MG63 (cell line): ENCODE measurements around the gene DUXA. TPM values are rescaled to one million over a fixed set of nuclear protein-coding genes. Genes with fewer than 3 reads are reported as not detected.
"Not testable (repeated sequence)": the region's sequence is repeated elsewhere in the genome, so short reads cannot be mapped to it uniquely, and the experiment has no call there.

ENCODE experiments used
- DNase-seq: peaks from one replicate; pipeline ENCODE4 v3.0.0-alpha.2; 2020
- H3K27me3 ChIP-seq: fragments of 250-450 bp; sonication (Bioruptor Pico); 2 replicates; pipeline ENCODE4 v1.5.1; 2020; ENCODE audit warnings: mild to moderate bottlenecking, moderate library complexity
- H3K36me3 ChIP-seq: fragments of 250-450 bp; sonication (Bioruptor Pico); 2 replicates; pipeline ENCODE4 v1.5.1; 2020; ENCODE audit warnings: mild to moderate bottlenecking, moderate library complexity
- H3K4me3 ChIP-seq: fragments of 250-450 bp; sonication (Bioruptor Pico); 2 replicates; pipeline ENCODE4 v1.5.1; 2020; ENCODE audit warnings: mild to moderate bottlenecking, moderate library complexity
- H3K9me3 ChIP-seq: fragments of 250-450 bp; sonication (Bioruptor Pico); 2 replicates; pipeline ENCODE4 v1.5.1; 2020; ENCODE audit warnings: mild to moderate bottlenecking, moderate library complexity
- total RNA-seq: library from RNA; depleted of rRNA; stranded (reverse); fragments of >200 nt; shearing (Covaris generic); gene quantifications from 2 replicates; pipeline ENCODE4 v1.2.3, GENCODE V29; 2014; ENCODE audit warnings: low replicate concordance; rRNA removed

The DUXA gene
- total RNA-seq, 1 experiment from 2014 or later: not detected

DNA sequence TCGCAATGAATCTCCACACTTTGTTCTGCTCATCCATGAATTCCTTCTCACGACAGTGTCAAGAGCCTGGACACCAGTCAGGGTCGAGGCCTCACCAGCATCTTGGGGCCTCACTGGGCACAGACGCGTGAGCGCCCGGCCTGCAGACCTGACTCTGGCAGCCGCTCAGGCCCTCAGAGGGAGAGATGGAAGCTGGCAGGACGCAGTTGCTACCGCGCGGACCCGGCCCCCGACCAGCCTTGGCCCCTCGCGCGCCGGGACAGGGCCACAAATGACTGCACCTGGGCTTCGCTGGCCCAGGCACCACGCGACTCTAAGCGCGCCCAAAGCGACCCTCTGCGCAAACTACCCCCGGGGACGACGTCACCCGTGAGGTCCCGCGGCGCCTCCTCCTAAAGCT lies 48.4 kb downstream of the DUXA start:
- Histone ChIP-seq H3K9me3 (no peaks in the 10 kb centered on the region), H3K27me3 (no peaks in the 10 kb centered on the region), H3K4me3 (no peak overlapping the region), H3K36me3 (no peaks in the 10 kb centered on the region)
- no peak for DNase-seq

DNA sequence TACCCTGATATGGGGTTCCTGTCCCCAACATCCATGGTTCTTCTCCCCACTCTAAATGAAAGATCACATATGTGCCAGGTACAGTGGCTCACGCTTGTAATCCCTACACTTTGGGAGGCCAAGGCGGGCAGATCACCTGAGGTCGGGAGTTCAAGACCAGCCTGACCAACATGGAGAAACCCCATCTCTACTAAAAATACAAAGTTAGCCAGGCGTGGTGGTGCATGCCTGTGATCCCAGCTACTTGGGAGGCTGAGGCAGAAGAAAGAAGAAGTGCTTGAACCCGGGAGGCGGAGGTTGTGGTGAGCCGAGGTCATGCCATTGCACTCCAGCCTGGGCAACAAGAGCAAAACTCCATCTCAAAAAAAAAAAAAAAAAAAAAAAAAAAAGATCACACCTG lies 53.8 kb downstream of the DUXA start:
- not testable (repeated sequence) for H3K4me3 ChIP-seq, DNase-seq, H3K36me3 ChIP-seq, H3K27me3 ChIP-seq
- H3K9me3 ChIP-seq: peaks cover 22% of the 10 kb centered on the region

DNA sequence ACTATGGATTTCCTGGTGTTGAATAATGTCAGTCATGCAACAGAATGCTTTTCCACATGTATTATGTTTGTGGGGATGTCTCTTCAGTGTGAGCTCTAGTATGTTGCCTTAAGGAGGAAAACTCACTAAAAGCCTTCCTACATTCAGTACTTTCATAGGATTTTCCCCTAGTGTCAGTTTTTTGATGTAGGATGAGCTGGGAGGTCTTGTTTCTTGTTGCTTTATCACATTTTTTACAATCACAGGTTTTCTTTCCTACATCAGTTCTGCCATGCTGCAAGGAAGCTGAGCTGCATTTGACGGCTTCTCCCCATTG lies 56.0 kb downstream of the DUXA start:
- Histone ChIP-seq H3K9me3 (peaks cover 24% of the 10 kb centered on the region), H3K36me3 (no peaks in the 10 kb centered on the region), H3K4me3 (no peak overlapping the region), H3K27me3 (no peaks in the 10 kb centered on the region)
- no peak for DNase-seq

DNA sequence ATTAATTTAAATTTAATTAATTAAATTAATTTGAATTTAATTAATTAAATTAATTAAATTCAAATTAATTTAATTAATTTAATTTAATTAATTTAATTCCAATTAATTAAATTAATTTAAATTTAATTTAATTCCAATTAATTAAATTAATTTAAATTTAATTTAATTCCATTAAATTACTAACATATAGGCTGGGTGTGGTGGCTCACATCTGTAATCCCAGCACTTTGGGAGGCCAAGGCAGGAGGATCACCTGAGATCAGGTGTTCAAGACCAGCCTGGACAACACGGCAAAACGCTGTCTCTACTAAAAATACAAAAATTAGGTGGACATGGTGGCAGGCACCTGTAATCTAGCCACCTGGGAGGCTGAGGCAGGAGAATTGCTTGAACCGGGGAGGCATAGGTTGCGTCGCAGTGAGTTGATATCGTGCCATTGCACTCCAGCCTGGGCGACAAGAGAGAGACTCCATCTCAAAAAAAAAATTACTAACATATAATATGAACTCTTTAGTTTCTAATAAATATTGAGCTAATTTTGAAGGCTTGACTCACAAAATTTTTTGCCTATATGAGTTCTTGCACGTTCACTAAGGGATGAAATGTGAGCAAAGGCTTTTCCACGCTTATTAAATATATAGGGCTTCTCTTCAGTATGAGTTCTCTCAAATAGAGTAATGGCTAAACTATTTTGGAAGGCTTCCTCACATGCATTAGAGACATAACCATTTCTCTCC lies 56.5 kb downstream of the DUXA start:
- DNase-seq: no peak
- H3K36me3 ChIP-seq: no peaks in the 10 kb centered on the region
- H3K9me3 ChIP-seq: peaks cover 24% of the 10 kb centered on the region
- H3K27me3 ChIP-seq: no peaks in the 10 kb centered on the region
- no peak overlapping the region for H3K4me3 ChIP-seq

DNA sequence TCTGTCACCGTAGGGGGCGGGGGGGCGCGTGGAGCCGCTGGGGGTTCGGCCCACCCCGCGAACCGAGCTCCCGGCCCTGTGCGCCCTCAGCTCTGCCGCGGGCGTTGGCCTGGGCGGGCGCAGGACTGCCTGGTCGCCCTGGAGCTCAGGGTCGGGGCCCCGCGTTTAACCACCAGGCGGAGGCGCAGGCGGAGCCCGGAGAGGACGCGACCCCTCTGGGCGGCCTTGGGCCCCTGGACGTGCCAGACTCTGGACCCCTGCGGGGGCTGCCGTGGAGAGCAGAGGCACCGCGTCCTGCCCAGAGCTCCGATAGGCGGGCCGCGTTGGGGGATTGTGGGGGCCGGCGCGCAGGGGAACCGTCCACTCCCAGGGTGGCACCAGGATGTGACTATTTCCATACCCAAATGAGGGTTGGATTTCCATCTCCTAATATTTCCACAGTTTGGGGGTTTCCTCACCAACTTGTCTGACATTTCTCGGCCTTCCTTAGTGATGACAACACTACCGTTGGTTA lies 60.5 kb downstream of the DUXA start:
- no peak for DNase-seq
- no peaks in the 10 kb centered on the region for H3K27me3 ChIP-seq
- peaks cover 18% of the 10 kb centered on the region for H3K9me3 ChIP-seq
- no peaks in the 10 kb centered on the region for H3K36me3 ChIP-seq
- H3K4me3 ChIP-seq: no peak overlapping the region

DNA sequence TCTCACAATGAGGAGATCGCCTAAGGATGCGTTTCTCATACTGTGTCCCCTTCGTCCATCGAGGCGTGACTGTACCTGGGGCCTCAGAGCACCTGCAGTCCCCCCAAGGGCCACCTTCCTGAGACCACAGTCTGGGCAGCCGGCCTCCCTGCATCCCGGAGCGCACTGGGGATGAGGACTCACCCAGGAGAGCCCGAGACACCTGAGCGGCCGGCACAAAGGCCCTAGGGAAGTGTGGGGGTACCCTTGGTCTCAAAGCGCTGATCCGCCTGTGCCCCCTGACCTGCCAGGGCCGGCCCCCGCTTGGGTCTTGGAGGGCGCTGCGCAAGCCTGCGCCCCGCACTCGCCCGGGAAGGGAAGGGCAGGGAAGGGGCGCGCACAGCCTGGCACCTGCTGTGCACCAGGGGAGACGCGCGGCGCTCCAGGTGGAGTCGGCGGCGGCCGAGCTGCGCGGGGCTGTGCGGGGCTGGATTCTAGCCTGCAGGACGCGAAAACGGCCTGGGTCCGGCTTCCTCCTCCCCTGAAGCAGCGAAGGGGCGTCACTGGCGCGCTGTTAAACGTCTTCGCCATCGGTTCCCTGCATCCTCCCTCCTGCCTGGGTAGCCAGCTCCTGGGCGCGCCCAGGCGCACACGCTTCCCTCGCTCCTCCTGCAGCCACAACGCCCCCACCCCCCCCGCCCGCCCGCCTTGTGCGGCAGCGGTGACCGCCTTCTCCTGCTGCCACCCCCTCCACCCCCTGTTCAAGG lies 61.1 kb downstream of the DUXA start:
- DNase-seq: no peak
- no peaks in the 10 kb centered on the region for H3K36me3 ChIP-seq
- no peaks in the 10 kb centered on the region for H3K27me3 ChIP-seq
- peaks cover 15% of the 10 kb centered on the region for H3K9me3 ChIP-seq
- no peak overlapping the region for H3K4me3 ChIP-seq

Other genes starting within 250 kb of the DUXA start
- not detected in 2 replicates for gene USP29, start 47.5 kb downstream of the DUXA start, total RNA-seq
- gene ZIM3, start 22.3 kb downstream of the DUXA start, total RNA-seq: not detected in 2 replicates
- gene ZNF264, start 24.0 kb upstream of the DUXA start, total RNA-seq: 11.2 and 24.6 TPM in 2 replicates
- gene AURKC, start 63.5 kb upstream of the DUXA start, total RNA-seq: 0.39 and 0.46 TPM in 2 replicates
- gene ZNF805, start 73.1 kb upstream of the DUXA start, total RNA-seq: 7.7 and 12.7 TPM in 2 replicates
- gene ZNF460, start 113.0 kb upstream of the DUXA start, total RNA-seq: 24.9 and 37.9 TPM in 2 replicates
- 7.6 and 10.0 TPM in 2 replicates for gene ZNF543, start 153.0 kb upstream of the DUXA start, total RNA-seq
- 10.6 and 11.9 TPM in 2 replicates for gene ZNF304, start 183.8 kb upstream of the DUXA start, total RNA-seq
- gene TRAPPC2B, start 196.1 kb upstream of the DUXA start, total RNA-seq: 13.6 and 42.5 TPM in 2 replicates
- 6.5 and 10.6 TPM in 2 replicates for gene ZNF547, start 196.1 kb upstream of the DUXA start, total RNA-seq
- gene ZNF548, start 222.4 kb upstream of the DUXA start, total RNA-seq: 7.7 and 17.8 TPM in 2 replicates
- 7.9 and 15.9 TPM in 2 replicates for gene ZNF17, start 243.7 kb upstream of the DUXA start, total RNA-seq